Spleen (tissue), 7 donors: ENCODE measurements around the gene SLC5A4.

ENCODE experiments used
- POLR2A ChIP-seq, 3 donors: fragments of 450-650 bp; IDR thresholded peaks; one replicate each; pipeline ENCODE4 v1.5.1; 2017; ENCODE audit warnings: antibody characterized with exemption in 3 of 3, mild to moderate bottlenecking in 1 of 3
- POLR2AphosphoS5 ChIP-seq, 3 donors: sonication (generic); formaldehyde crosslinking; IDR thresholded peaks; one replicate each; pipeline ENCODE4 v1.5.1; 2017; ENCODE audit warnings: antibody characterized with exemption in 3 of 3
- TF ChIP-seq, protein P1 (sequence below), 11 experiments: fragments of 200-600 bp in 7 of 11; fragments of 450-650 bp in 4 of 11; sonication (generic) in 4 of 11; IDR thresholded peaks in 8 of 11; conservative IDR thresholded peaks in 3 of 11; 1 replicate in 7 of 11; 2 replicates in 4 of 11; pipeline versions ENCODE4 v1.4.0 to v1.8.0; 2016 to 2021; ENCODE audit warnings: antibody characterized with exemption in 11 of 11, inconsistent platforms in 4 of 11, mild to moderate bottlenecking in 1 of 11
- donor health status: DM: no; HTN: no; CAD: no; lungs with moderate emphysema.
- donor health status: DM: no; HTN: no; CAD: no.
- donor health status: DM: no; HTN: no; CAD: no.

GRCh38 chr22:32236970-32237369, 18.2 kb downstream of the SLC5A4 start:
- TF ChIP-seq, protein P1, sequence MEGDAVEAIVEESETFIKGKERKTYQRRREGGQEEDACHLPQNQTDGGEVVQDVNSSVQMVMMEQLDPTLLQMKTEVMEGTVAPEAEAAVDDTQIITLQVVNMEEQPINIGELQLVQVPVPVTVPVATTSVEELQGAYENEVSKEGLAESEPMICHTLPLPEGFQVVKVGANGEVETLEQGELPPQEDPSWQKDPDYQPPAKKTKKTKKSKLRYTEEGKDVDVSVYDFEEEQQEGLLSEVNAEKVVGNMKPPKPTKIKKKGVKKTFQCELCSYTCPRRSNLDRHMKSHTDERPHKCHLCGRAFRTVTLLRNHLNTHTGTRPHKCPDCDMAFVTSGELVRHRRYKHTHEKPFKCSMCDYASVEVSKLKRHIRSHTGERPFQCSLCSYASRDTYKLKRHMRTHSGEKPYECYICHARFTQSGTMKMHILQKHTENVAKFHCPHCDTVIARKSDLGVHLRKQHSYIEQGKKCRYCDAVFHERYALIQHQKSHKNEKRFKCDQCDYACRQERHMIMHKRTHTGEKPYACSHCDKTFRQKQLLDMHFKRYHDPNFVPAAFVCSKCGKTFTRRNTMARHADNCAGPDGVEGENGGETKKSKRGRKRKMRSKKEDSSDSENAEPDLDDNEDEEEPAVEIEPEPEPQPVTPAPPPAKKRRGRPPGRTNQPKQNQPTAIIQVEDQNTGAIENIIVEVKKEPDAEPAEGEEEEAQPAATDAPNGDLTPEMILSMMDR (IDR thresholded peaks at IDR 0.05 in 8 of 11, conservative IDR thresholded peaks at IDR 0.05 in 3 of 11) = no peak
- TF ChIP-seq POLR2A (IDR thresholded peaks at IDR 0.05) (no peak), POLR2AphosphoS5 (IDR thresholded peaks at IDR 0.05) (no peak)
